ENCODE measurements around the gene DCUN1D3. TPM values are rescaled to one million over a fixed set of nuclear protein-coding genes. Genes with fewer than 3 reads are reported as not detected.

The DCUN1D3 gene
- total RNA-seq, 1 experiment from 2014 or later, result 5.3 TPM

DNA sequence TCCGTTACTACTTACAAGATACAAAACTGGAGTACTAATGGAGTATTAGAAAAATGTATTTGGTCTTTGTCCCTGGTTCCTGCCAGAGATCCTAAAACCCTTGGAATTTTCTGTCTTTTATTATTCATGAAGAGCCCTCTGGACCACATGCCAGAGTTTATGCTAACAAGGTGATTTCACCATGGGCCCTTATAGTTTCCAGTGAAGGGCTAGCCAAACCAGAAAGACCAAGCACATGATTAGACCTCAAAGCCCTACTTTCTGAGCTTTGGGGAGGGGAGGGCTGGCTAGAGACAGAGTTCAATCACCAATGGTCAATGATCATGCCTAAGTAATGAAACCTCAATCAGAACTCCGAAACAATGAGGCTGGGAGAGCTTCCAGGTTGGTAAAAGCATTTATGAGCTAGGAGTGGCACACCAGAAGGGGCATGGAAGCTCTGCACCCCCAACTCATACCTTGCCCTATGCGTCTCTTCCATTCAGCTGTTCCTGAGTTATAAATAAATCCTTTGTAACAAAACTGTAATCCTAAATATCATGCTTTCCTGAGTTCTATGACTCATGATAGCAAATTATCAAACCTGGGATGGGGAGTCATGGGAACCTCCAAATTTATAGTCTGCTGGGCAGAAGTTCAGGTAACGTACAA lies 10.4 kb downstream of the DCUN1D3 start:
- no peak for DNase-seq (ENCODE audit: low read depth)

DNA sequence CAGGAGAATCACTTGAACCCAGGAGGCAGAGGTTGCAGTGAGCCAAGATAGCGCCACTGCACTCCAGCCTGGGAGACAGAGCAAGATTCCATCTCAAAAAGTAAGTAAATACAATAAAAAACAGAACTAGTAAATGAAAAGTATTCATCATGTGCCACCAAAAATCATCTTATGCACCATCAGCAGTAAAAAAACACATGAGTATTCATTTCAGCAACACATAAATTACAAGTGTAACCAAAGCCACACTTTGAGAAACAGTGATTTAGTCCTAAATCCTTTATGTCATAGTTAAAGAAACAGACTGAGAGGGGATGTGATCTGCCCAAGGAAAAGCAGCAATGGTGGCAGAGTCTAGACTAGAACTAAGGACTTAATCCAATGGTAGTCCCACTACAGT lies 13.0 kb downstream of the DCUN1D3 start:
- DNase-seq (ENCODE audit: low read depth), result no peak

- DNase-seq (ENCODE audit: low read depth), result no peak
Measured at GRCh38 chr16:20886320-20886719, 13.8 kb downstream of the DCUN1D3 start.

DNA sequence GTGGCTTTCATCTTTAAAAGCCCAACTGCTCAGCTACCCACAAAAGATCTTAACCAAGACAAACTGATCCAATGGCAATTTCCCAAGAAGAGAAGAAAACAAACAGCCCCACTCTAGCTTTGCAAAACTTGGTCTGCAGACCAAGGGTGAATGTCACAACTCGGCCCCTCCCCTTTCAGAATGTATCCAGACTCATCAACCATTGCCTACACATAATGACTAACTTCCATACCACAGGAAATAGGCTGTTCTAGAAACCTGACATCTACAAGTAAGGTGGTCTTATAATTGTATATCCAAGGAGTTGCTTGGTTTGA lies 16.0 kb downstream of the DCUN1D3 start:
- peak; percentile 65 for DNase-seq (ENCODE audit: low read depth)

GRCh38 chr16:20883554-20884239 lies 16.5 kb downstream of the DCUN1D3 start:
- no peak for DNase-seq (ENCODE audit: low read depth)

DNA sequence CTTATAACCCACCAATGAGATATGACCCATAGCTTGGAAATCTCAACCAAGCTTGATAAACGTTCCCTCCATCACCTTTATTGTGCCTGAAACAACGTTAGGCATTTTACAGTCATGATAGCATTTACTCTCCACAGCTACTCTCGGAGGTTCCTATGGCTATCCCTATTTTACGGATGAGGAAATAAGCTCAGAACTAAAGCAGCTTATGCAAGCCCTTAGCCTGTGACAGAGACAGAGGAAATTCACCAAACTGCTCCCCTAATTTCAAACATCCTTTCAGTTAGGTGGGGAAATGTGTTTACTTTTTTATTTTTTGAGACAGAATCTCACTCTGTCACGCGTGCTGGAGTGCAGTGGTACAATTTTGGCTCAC lies 18.7 kb downstream of the DCUN1D3 start:
- DNase-seq (ENCODE audit: low read depth), result no peak

GRCh38 chr16:20880867-20881502 lies 19.2 kb downstream of the DCUN1D3 start:
- no peak for DNase-seq (ENCODE audit: low read depth)

GRCh38 chr16:20879175-20880040 lies 20.8 kb downstream of the DCUN1D3 start:
- peak; percentile 49 for DNase-seq (ENCODE audit: low read depth)

DNA sequence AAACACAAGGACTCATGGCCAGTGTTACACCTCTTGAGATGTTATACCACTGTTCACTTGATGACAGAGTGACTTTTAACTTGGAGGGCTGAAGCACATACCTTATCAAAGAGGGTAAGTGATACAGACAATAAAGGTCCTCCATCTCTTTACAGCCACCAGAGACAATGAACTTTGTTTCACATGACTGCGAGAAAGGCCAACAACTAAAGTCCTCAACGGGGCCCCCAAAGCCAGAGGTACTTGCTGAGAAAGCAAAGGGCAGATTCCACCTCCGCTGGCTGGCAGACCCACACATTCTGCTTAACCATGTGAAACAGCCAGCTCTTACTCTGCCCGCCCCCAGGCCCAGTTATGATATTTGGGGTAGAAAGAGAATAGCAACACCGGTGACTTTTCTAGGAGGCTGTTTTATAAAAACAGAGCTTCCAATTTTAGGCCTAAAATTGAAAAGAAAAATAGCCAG lies 21.4 kb downstream of the DCUN1D3 start:
- no peak for DNase-seq (ENCODE audit: low read depth)

- DNase-seq (ENCODE audit: low read depth), result no peak
Measured at GRCh38 chr16:20875355-20875650, 24.9 kb downstream of the DCUN1D3 start.

DNA sequence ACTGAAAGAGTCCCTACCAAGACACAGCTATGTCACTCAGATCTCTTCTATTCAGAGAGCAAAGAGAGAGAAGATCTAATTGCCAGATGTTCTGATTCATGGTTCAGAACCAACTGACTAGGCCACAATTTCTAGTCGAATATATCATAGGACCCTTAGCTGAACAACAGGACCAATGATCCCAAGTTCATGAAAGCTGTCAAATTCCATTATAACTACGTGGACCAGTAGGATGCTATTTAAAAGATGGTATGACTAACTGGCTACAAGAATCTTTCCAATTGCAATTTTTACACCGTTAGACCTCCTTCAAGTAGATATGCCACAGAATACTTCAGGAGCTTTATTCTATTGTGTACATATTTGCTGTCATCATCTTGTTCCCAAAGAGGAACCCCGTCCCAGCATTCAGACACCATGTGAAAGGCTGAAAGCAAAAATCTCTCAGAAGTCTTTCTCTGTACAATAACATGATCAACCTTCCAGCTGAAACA lies 26.0 kb downstream of the DCUN1D3 start:
- DNase-seq (ENCODE audit: low read depth), result no peak

- DNase-seq (ENCODE audit: low read depth), result no peak
Measured at GRCh38 chr16:20873331-20873730, 26.8 kb downstream of the DCUN1D3 start.

GRCh38 chr16:20871941-20872815 lies 28.0 kb downstream of the DCUN1D3 start:
- DNase-seq (ENCODE audit: low read depth), result no peak

- no peak for DNase-seq (ENCODE audit: low read depth)
Measured at GRCh38 chr16:20871258-20871657, 28.9 kb downstream of the DCUN1D3 start.

- no peak for DNase-seq (ENCODE audit: low read depth)
Measured at GRCh38 chr16:20870122-20870820, 29.9 kb downstream of the DCUN1D3 start.

DNA sequence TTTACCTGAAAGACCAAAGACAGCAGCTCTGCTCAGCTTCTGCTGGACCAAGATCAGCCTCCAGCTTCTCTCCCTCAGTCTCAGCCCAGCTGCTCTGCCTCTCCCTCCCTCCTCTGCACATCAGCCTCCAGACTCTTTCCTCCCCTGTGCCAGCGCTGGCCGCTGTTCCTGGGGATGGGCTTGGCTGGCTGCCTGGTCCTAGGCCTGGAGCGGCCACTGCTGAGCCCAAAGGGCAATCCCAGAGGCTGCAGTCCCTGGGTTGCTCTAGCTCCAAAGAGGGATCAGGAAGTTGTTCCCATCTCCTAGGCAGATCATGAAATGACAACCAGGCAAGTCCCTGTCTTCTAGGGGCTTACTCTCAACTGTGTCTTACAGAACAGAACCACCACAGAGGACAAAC lies 31.3 kb downstream of the DCUN1D3 start:
- DNase-seq (ENCODE audit: low read depth), result peak; percentile 82

- DNase-seq (ENCODE audit: low read depth), result peak; percentile 53
Measured at GRCh38 chr16:20867585-20867984, 32.6 kb downstream of the DCUN1D3 start.

- DNase-seq (ENCODE audit: low read depth), result no peak
Measured at GRCh38 chr16:20866801-20867200, 33.4 kb downstream of the DCUN1D3 start.

DNA sequence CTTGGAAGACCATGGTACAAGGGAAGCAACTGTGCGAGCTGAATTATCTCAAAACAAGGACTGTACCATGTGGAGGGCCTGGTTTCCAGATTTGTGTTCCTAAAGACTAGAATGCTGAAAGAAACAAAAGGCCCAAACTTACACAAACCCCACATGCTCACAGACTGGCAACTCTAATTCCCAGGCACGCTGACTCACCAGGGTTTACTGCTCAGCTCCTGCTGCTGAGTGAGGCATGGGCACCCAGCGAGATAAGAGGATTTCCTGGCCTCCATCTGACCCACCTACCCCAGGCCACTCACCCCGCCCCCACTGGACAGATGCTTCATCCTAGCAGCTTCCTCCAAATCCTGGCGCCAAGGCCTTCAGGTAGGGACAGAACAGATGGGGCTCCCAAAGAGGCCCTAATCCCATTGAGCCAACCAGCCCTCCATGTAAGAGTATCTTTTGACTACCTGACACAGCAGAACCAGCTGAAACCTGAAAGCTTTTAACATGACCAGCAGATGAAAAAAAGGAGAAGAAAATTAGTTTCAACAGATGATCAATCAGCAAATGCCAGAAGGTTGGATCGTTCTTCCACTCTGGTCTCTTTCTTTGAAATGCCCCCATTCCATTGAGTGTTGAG lies 33.9 kb downstream of the DCUN1D3 start:
- peak; percentile 85 for DNase-seq (ENCODE audit: low read depth)
